RWPE1 (cell line): Measurements from ENCODE around the gene BCS1L.

Experiments
- CTCF ChIA-PET: fragments of 350-600 bp; sonication (Branson Sonifier 250); formaldehyde crosslinking; extraction: SDS; loops from one replicate; lab custom pipeline; 2021; lab: Yijun Ruan, JAX
- POLR2A ChIA-PET: fragments of 400-600 bp; formaldehyde crosslinking; extraction: SDS; loops from one replicate; lab custom pipeline; 2020; ENCODE audit warnings: antibody characterized with exemption; ENCODE audit not compliant: low non-redundant PET; lab: Yijun Ruan, JAX
- DNase-seq: peaks from one replicate; pipeline ENCODE4 v3.0.0; 2012; ENCODE audit warnings: low spot score
- H3K27ac ChIP-seq: fragments of 450-650 bp; 2 replicates; pipeline ENCODE4 v1.5.1; 2017
- TF ChIP-seq, protein P1 (sequence below): fragments of 450-650 bp; conservative IDR thresholded peaks from 2 replicates; pipeline ENCODE4 v1.5.1; 2017; ENCODE audit warnings: low read depth, mild to moderate bottlenecking

The BCS1L gene

DNA sequence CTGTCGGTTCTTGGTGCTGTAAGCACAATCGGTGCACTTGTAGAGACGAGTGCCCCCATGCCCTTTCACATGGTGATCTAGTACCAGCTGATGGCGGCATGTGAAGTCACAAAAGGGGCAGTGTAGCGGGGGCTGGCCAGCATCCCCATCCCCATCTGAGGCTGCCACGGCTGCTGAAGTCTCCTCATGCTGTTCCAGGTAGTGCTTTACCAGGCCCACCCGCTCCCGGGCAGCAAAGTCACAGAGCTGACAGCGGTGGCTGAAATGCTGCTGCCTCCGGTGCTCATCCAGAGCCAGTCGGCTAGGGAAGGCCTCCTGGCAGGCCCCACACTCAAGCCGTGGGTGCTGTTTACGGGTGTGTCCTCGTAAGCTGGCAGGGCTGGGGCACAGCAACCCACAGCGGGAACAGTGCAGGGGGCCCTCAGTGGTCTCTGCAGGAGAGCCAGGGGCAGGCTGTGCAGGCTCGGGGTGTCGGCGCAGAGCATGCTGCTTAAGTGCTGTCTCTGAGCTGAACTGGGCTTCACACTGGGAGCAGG, 17.3 kb upstream of the BCS1L start:
- ChIA-PET POLR2A (no interaction called here), CTCF (no interaction called here)

DNA sequence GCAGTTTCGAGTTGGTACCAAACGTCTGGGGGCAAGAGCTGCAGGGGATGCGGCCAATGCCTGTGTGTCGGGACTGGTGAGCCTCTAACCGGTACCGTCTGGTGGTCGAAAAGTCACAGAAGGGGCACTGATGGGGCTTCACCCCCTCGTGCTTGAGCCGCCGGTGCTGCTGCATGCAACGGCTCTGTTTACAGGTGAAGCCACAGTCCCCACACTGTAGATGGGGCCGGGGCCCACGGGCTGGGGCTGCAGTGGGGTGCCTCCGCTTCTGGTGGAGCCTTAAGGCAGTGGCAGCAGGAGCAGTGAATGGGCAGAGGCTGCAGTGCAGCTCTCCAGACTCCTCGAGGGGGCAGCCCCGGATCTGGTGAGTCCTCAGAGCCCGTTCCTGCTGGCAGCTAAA, 16.7 kb upstream of the BCS1L start:
- ChIA-PET POLR2A (no interaction called here), CTCF (interaction anchor here (0.6 kb wide), 2 partner anchors 79 to 341 kb away, joined by 3 read pairs; no protein-coding TSS in a partner anchor)
- TF ChIP-seq, protein P1, sequence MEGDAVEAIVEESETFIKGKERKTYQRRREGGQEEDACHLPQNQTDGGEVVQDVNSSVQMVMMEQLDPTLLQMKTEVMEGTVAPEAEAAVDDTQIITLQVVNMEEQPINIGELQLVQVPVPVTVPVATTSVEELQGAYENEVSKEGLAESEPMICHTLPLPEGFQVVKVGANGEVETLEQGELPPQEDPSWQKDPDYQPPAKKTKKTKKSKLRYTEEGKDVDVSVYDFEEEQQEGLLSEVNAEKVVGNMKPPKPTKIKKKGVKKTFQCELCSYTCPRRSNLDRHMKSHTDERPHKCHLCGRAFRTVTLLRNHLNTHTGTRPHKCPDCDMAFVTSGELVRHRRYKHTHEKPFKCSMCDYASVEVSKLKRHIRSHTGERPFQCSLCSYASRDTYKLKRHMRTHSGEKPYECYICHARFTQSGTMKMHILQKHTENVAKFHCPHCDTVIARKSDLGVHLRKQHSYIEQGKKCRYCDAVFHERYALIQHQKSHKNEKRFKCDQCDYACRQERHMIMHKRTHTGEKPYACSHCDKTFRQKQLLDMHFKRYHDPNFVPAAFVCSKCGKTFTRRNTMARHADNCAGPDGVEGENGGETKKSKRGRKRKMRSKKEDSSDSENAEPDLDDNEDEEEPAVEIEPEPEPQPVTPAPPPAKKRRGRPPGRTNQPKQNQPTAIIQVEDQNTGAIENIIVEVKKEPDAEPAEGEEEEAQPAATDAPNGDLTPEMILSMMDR, result no peak
- DNase-seq, result no peak
- peak overlapping the region; percentile 18; the same call in 1 of the 2 replicates for H3K27ac ChIP-seq

More for the DNA sequence above, 17.3 kb upstream of the BCS1L start:
- TF ChIP-seq, protein P1, result no peak
- no peak for DNase-seq
- H3K27ac ChIP-seq, result no peak overlapping the region

DNA sequence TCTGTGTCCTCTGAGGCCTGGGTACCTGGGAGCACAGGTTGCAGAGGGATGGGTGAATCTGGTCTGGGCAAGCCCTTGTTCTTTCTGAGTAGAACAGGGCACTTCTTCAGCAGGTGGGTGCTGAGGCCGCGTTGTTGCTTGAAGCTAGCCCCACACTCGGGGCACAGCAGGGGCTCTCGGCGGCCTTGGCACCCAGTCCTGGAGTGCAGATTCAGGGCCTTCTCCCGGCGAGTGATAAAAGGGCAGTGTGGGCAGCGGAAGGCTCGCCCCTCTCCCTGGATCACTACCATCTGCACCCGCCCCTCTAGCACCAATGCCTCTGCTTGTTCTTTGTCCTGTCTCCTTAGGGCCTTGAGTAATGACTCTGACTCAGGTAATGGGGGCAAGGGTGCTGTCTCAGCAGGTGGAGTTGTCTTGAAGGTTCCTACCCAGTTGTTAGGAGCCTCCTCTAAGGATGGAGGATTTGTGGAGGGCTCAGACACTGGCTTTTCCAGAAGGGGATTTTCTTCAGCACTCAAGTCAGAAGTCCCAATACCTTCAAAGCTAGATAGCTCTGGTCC, 15.7 kb upstream of the BCS1L start:
- ChIA-PET POLR2A (interaction anchor here (0.5 kb wide), 1 partner anchor 8 kb away, joined by 10 read pairs; no protein-coding TSS in a partner anchor), CTCF (interaction anchor here (0.6 kb wide), 1 partner anchor 463 kb away, joined by 3 read pairs; no protein-coding TSS in a partner anchor)
- H3K27ac ChIP-seq, result peak overlapping the region; percentile 21; the same call in 1 of the 2 replicates
- TF ChIP-seq, protein P1, result no peak
- DNase-seq, result no peak

DNA sequence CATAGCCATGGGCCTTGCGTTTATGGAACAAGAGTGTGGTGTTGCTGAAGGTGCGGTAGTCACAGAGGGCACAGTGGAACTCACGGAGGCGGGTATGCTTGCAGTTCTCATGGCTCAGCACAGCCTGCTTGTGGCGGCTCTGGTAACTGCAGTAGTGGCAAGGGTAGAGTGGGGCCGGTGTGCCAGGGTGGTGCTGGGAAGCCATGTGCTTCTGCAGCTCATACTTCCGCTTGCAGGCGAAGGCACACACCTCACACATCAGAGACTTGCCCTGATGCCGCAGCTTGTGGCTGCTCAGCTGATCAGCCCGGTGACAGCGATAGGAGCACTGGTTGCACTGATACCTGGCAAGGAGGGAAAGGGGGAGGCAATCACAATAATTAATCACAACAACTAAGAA, 14.8 kb upstream of the BCS1L start:
- H3K27ac ChIP-seq, result peak overlapping the region; percentile 21
- ChIA-PET POLR2A (no interaction called here), CTCF (no interaction called here)
- TF ChIP-seq, protein P1, result no peak
- DNase-seq, result no peak

DNA sequence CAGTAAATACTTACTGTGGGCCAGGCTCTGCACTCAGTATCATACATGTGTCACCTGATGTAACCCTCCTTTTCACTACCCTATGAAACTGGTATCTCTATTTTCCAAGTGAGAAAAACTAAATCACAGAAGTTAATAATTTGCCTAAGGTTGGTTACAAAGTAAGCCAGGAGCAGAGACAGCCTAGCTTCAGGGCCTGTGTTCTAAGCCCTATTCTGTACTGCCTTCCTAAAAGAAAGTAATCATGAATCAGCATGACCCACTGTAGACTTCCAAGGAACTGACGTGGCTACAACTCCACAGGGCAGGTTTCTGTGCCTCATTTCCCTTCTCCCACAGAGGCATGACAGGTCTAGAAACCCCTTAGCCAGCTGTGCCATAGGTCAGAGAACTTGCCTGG, 14.4 kb upstream of the BCS1L start:
- DNase-seq, result no peak
- peak overlapping the region; percentile 20; the same call in 1 of the 2 replicates for H3K27ac ChIP-seq
- CTCF ChIA-PET, result no interaction called here
- POLR2A ChIA-PET, result no interaction called here
- TF ChIP-seq, protein P1, result no peak

DNA sequence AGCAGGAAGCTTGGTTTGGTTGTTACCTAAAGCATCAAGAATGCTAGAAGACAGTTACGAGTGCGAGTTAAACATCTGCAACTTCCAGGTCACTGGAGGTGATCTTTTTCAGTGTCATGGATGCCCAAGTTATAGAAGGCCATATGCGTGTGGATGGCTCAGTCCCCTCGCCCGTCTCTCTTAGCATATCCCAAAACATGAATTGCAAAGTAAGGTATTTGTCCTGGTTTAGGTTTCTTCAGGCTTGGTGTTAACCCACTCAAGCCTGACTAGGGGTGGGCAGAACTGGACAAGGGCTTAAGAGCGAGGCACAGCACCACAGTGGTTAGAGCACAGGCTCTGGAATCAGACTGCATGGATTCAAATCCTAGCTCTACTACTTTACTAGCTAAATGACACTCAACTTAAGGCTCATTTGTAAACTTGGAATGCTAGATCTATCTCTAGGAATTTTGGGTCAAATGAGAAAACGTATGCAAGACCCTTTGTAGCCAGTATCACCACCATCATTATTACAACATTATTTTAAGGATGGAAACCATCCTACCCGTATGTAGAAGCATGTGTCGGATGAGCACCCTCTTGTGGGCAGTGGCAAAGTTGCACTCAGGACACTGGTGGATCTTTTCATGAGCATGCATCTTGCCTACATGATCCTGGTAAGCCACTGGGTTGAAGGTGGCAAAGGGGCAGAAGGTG, 11.2 kb upstream of the BCS1L start:
- ChIA-PET POLR2A (no interaction called here), CTCF (interaction anchor here (0.5 to 1.0 kb wide), 6 partner anchors 11 to 350 kb away, joined by 3 to 4 read pairs (median 3); partner anchors contain the start of genes BCS1L and ZNF142)

More for the DNA sequence above, 11.2 kb upstream of the BCS1L start:
- peak; percentile 60 for DNase-seq
- no peak overlapping the region for H3K27ac ChIP-seq
- TF ChIP-seq, protein P1, result peak; percentile 87
